Activated CD4-positive, CD25-positive, alpha-beta regulatory T cell treated with anti-CD3 and anti-CD28 coated beads, Interleukin-2, amount 50 U/mL, for 24 hours (primary cell): ENCODE data around the gene EIF6.
"Not testable (repeated sequence)": the region's sequence is repeated elsewhere in the genome, so short reads cannot be mapped to it uniquely, and the experiment has no call there.

Experiments used
- ATAC-seq, 2 donors: fragments of 150-1000 bp; cut with Tn5 transposase; one replicate each; pipeline ENCODE4 v1.10.0; 2021; ENCODE audit warnings: mild to moderate bottlenecking in 1 of 2, moderate library complexity in 1 of 2

EIF6 gene

DNA sequence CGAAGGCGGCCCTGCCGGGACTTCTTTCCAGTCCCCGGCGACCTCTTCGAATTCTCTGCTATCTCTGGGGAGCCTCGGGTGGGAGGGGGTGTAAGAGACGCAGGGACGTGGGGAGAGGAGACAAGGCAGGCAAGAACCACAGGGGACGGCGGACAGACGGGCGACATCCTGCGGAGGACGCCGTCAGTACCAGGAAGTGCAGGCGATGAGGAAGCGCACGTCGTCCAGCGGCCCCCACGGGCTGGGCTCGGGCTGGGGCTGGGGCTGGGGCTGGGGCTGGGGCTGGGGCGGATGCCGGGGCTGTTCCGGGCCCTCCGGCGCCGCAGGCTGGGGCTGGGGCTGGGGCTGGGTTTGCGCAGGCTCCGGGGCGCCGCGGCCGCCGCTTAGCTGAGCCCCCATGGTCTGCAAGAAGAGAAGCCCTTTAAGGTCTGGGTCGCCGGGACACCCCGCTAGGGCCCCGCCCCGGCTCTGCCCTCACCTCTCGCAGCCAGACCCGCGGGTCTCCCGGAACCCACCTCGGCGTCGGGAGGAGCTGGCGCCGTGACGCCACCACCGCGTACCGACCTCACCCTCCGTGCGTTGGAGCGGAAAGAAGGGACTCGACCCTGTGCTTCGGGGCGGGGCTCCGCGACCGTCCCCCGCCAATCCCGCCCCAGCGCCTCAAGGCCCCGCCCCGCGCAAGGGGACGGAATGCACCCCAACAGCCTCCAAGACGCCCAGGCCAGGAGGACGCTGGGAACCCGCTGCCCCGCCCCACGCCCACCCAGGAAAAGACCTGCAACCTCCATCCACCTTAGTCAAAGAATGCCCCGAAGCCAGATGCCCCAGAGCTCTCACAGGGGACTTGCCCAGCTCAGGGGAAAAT lies 6.8 kb downstream of the EIF6 start, which contains the start of gene MMP24OS:
MMP24OS (minus strand) TSS at position 592 of the 865 bp plus-strand sequence; CDS start at position 399, 193 bp downstream.
- peak; percentile 94 to 95 for ATAC-seq

DNA sequence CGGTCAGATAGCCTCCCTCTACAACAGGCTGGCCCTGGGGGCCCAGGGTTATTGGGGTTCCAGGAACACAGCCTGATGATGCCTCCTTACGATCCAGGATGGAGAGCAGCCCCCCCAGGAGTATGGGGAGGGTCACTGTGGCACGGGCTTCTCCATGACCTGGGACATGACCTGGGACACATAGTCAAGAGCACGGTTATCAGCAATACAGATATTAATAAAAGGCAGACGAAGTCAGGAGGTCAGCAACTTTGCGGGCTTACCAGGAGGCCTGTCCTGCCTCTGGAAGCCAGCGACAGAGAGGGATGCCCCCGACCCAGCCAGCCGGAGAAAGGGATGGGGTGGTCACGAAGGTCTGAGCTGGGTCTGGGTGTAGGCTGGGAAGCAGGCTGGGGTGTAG lies 7.4 kb downstream of the EIF6 start:
- no peak for ATAC-seq

DNA sequence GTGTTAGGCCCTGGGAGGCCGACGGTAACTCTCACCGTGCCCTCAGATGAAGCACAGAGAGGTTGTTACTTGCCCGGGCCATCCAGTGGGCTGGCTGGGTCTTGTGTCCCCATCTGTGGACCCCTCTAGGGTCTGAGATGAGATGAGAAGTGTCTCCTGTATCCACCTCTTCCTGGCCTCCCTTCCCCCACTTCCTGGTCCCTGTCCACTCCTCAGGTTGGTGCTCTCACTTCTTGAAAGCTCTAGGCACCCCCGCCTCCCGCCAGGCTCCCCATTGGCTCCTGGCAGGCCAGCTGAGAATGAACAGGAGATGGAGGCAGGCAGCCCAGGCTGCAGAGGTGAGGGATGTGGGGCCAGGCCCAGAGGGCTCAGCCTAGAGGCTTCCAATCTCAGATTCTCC lies 8.2 kb downstream of the EIF6 start:
- no peak for ATAC-seq

DNA sequence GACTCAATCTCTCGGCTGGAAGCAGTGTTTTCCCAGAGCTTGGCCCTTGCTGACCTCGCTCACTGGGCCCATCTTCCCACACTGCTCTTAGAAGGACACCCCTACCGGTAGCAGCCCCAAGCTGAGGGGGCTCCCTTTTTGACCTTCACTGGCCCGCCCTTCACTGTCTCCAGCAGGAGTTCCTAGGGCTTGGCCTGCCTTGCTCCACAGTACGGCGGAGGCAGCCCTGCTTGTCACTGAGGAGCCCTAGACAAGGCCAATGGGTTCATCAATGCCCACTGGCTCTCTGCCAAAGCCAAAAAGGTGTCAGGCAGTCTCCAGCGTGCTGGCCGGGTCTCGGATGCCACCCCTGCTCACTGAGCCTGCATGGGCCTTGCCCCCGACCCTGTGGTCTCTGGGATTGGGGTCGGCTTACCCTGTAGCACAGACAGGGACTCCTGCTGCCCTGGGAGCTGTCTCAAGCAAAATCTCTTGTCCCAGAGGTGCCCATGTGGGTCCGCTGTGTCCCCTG lies 8.8 kb downstream of the EIF6 start:
- no peak for ATAC-seq

DNA sequence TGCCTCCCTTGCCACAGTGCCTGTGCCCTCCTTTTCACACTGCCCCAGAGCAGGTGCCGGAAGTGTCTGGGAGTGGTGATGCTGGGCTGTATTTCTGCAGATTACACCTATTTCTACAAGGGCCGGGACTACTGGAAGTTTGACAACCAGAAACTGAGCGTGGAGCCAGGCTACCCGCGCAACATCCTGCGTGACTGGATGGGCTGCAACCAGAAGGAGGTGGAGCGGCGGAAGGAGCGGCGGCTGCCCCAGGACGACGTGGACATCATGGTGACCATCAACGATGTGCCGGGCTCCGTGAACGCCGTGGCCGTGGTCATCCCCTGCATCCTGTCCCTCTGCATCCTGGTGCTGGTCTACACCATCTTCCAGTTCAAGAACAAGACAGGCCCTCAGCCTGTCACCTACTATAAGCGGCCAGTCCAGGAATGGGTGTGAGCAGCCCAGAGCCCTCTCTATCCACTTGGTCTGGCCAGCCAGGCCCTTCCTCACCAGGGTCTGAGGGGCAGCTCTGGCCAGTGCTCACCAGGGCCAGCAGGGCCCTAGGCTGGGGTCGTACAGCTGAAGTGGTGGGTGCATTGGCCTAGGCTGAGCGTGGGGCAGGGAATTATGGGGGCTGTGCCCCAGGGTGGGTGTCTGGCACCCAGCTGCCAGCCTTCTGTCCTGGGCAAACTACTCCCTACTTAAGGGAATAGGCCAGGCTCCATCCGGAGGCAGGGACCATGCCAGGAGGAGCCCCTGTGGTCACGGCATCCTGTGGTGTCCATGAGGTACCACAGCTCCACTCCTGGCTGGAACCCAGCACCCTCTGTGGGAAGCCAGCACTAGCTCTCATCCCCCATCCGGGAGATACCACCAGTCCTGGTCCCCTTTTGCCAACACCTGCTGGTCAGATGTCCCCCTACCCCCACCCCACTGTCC lies 10.1 kb downstream of the EIF6 start:
- no peak for ATAC-seq

DNA sequence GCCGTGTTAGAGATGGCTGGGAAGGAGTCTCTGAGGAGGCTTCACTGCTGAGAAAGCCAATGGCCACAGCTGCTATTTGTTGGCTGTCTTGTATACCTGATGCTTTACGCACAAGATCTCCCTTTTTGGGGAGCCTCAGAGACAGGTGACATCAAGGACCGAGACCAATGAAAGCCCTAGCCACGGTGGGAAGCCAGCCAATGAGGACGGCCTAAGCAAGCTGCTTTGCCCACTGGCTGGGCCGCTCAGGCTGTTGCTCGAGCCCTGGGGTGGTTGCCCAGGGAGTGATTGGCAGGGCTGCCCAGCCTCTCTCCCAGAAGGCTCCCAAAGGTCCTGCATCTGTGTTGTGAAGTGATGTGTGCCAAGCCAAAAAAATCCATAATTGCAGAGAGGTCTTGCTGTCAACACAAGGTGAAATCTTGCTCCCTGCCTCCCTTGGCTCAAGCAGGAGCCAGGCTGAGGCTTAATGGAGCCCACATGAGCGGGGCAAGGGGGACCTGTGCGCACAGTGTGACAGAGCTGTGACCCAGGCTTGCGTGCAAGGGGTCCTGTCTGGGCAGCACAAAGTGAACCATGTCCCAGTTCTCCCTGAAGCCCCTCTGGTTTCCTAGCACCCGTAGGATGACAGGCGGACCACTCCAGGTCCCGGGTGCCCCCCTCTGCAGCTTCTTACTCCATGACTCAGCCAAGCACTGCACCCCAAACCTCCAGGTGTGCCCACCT lies 11.0 kb downstream of the EIF6 start:
- no peak for ATAC-seq

DNA sequence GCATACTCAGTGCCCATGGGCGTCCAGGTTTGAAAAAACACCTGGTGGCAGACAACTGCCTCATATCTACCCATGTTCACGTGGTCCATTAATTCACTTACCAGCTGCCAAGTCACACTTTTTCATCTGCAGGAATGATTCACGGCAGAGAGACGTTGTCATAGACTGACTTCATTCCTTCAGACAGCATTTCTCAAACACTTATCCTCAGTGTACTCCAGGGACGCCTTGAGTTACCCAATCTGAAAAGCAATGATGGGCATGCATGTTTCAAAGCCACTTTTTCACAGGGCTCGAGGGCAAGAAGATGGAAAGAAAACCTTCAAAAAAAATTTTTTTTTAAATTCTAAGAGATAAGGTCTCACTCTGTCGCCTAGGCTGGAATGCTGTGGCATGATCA lies 12.7 kb downstream of the EIF6 start:
- ATAC-seq: no peak

DNA sequence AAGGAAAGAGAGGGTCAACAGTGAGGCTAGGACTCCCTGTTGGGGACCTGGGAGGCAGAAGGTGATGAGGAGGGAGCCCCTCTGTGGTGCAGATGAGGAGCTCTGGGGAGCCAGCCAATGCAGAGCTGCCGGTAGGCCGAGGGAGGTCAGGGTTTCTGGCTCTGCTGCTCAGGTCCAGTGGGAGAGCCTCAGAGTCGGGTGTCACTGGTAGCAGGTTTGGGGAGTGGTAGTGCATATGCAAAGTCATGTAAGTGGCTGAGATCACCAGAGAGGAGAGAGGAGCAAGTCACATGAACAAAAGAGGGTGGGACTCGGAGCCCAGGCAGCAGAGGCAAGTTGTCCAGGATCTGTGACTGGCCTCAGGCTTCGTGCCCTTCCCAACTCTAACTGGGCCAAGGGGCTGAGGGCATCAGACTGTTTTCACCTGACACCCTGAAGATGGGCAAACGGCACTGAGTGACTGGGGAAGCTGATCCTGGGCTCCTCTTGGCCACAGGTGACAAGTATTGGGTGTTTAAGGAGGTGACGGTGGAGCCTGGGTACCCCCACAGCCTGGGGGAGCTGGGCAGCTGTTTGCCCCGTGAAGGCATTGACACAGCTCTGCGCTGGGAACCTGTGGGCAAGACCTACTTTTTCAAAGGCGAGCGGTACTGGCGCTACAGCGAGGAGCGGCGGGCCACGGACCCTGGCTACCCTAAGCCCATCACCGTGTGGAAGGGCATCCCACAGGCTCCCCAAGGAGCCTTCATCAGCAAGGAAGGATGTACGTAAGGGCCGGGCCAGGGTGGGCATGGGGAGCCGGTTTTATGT lies 13.3 kb downstream of the EIF6 start:
- ATAC-seq: no peak

DNA sequence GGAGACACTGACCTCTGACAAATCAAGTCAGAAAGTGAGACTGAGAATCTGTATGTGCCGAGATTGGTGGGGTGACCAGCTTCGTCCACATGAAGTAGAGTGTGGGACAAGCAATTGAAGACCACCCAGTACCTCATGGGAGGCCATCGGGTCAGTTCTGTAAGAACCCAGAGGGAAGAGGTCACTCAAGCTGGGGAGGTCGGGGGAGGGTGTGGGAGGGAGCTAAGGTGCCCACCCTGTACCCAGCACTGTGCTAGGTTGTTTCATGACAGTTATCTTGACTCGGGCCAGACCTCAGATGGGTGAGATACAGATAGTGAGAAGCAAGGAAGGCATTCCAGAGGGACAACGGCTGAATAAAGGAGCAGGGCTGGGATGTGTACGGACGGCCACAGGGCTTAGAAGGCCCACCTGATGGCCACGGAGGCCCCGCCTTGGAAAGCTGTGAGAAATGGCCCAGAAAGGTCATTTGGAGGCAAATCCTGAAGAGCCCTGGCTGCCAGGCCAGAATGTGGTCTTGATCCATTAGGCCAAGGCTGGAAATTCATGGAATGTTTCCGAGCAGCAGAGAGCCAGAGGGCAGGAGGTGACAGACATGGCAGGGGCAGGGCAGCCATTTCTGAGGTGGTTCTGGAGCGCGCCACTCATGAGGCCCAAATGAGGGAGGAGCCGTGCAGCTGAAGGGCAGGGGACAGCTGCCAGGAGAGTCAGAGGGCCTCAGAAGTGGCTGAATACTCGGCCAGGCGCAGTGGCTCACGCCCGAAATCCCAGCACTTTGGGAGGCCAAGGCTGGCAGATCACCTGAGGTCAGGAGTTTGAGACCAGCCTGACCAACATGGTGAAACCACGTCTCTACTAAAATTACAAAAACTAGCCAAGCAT lies 14.3 kb downstream of the EIF6 start:
- ATAC-seq: no peak

DNA sequence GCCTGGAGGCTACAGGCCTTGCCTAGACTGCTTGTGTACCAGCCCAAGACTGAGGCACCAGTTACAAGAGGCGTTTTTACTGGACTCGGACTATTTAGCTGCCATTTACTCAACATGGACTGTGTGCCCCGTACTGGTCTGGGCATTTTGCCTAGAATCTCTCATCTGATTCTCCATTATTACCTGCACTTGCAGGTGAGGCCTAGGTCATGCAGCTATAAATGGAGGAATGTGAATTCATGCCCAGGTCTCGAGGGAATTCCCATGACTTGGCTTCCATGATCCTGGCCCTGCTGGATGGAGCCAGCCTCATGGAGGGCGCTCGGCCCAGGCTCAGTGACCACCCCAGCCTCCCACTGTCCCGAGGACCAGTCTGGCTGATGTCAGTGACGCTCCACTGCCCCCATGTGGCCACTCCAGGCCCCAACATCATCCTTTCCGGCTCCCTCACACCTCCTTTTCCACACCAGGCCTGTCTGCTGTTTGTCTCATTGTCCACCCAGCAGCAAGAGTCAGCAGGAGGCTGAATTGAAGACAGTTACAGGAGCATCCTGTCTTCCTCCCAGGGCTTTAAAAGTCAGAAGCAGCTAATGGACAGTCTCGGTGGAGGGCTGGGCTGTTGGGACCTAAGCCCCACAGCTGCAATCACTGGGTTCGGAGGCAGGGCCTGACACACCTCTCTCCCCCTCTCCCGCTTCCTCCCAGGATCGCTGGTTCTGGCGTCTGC lies 15.4 kb downstream of the EIF6 start:
- ATAC-seq: peak in 1 of 2 donors; percentile 68

DNA sequence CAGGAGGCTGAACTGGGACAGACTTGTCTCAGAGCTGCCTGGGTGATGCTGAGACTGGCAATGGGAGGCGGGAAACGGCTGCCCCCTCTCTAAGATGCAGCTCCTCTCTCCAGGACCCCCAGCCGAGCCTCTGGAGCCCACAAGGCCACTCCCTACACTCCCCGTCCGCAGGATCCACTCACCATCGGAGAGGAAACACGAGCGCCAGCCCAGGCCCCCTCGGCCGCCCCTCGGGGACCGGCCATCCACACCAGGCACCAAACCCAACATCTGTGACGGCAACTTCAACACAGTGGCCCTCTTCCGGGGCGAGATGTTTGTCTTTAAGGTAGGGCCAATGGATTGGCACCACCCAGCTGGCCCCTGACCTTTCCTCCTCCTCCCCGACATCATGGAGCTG lies 17.5 kb downstream of the EIF6 start:
- no peak for ATAC-seq

DNA sequence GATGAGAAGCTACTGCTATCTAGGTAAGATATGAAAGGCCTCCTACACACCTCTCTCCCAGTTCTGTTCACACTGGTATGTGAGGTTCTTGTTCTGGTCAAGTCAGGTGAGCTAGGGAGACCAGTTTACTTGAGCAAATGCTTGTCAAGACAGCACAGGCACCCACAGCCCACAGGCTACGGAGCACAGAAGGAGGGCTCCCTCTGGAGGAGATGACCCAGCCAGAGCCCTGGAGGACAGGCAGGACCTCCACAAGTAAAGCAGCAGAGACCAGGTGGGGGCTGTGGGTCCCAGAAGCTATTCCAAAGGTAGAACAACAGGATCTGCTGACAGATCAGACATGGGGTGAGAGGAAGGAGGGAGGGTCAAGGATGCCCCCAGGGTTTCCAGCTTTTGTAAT lies 19.8 kb downstream of the EIF6 start:
- no peak for ATAC-seq

DNA sequence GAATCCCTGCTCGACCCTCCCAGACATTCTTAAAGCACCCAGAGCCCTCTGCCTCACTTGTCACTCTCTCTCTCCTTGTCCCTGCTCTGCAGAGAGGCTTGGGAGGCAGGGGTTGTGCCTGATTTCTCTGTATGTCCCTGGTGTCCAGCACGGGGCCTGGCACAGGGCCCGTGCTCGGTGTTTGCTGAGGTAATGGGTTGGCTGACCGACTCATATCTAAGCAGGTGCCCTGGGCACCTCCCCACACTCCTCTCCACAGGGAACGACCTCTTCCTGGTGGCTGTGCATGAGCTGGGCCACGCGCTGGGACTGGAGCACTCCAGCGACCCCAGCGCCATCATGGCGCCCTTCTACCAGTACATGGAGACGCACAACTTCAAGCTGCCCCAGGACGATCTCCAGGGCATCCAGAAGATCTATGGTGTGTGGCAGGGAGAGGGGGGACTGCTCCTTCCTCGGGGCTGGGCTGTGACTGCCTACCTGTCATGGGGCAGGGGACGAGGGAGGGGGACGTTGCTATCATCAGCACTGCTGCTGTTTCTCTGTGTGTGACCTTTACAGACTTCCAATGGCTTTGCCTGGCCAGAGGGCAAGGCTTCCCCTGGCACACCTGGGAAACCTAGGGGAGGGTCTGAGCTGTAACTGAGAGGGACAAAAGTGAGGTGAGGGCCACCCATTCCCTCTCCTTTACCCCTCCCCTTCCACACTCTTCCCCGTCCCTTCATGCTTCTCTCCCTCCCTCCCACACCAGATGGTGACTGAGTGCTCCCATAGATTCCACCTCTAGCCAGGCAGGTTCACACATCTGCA lies 20.8 kb downstream of the EIF6 start:
- ATAC-seq: no peak

DNA sequence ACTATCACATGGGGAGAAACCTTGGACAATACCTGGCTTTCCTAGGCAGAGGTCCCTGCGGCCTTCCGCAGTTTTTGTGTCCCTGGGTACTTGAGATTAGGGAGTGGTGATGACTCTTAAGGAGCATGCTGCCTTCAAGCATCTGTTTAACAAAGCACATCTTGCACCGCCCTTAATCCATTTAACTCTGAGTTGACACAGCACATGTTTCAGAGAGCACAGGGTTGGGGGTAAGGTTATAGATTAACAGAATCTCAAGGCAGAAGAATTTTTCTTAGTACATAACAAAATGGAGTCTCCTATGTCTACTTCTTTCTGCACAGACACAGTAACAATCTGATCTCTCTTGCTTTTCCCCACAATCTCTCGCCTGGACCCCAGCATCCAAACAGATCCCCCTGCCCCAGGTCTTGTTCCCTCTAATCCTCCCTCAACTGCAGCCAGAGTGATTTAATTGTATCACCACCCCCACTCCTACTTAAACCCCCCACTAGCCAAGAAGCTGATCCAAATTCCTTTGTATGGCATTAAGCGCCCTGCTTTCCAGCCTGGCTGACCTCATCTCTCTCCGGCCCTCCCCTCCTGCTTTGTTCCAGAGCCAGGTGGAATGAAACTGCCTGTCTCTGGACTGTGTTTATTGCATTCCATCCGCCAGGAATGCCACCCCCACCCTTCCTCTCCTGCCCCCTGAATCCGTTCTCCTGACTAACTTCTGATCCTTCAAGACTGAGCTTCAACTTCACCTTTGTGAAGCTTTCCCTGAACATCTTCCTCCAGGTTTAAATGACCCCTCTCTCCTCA lies 21.6 kb downstream of the EIF6 start:
- not testable (repeated sequence) for ATAC-seq

DNA sequence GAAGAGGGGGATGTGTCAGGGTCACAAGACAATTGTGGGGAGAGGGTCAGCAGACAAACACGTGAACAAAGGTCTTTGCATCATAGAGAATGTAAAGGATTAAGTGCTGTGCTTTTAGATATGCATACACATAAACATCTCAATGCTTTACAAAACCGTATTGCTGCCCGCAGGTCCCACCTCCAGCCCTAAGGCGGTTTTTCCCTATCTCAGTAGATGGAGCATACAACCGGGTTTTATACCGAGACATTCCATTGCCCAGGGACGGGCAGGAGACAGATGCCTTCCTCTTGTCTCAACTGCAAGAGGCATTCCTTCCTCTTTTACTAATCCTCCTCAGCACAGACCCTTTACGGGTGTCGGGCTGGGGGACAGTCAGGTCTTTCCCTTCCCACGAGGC lies 22.3 kb downstream of the EIF6 start:
- ATAC-seq: not testable (repeated sequence)

DNA sequence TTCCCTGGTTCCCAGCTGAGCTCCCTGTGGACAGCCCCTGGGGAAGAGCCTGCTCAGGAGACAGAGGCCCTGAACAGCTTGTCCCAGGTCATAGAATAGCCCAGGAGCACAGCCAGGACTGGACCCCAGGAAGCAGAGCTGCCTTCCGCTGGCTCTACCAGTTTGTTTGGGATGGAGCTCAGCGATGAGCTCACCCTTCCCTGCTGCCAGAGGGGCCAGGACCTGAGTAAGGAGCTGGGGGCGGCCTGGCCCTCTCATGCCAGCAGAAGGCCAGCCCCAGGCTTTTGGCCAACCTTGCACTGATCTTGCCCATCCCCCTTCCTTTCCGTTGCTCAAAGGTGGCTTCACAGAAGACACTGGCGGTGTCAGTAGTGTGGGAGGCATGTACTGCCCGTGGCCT lies 24.1 kb downstream of the EIF6 start:
- ATAC-seq: no peak

DNA sequence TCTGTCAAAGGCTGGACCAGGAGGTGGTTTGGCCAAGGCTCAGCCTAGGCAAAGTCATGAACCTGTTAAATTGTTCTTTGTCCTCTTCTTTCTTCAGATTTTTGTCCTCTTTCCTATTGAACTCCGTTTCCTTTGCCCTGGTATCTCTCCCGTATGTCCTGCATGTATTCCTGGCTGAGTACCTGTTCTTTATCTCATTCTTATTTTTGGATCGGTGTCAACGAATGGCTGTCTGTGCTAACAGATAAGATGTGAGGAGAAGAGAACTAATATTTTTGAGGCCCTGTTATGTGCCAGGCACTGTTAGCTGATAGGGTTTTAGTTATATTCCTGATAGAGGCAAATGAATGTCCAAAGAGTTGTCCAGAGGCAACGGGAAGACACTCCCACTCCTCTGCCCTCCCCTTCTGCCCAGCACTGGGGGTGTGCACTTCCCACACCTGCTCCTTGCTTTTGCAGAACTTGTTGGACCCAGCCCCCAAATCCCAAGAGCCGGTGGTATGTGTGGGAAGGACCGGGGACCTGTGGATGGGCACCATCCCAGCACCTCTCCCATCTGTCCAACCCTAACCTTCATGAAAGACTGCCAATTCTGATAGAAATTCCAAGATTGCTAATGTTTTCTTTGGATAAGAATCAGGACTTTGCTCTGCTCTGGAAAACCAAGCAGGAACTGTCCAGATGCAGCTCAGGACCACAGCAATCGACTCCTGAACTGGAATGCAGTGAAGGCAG lies 27.2 kb downstream of the EIF6 start:
- no peak for ATAC-seq
